Left lung (tissue), 10 donors: ENCODE data around the gene CREB3L2. TPM values are rescaled to one million over a fixed set of nuclear protein-coding genes. Genes with fewer than 3 reads are reported as not detected.

Source experiments
- ATAC-seq: fragments of 200-7000 bp; cut with Tn5 transposase; one replicate; pipeline ENCODE4 v1.9.1; 2020; ENCODE audit warnings: moderate library complexity
- DNase-seq, 4 donors: peaks; one replicate each; pipeline ENCODE4 v3.0.0-alpha.2; 2013 to 2020
- H3K27ac ChIP-seq, 2 donors: fragments of 200-600 bp; sonication (generic) in 1 of 2; one replicate each; pipeline versions ENCODE4 v1.5.0 to v1.8.0; 2020 to 2021
- H3K27me3 ChIP-seq, 2 donors: fragments of 200-600 bp; sonication (generic) in 1 of 2; one replicate each; pipeline versions ENCODE4 v1.5.0 to v1.8.0; 2020 to 2021
- H3K36me3 ChIP-seq, 2 donors: fragments of 200-600 bp; sonication (generic) in 1 of 2; one replicate each; pipeline versions ENCODE4 v1.5.0 to v1.8.0; 2020 to 2021
- H3K4me1 ChIP-seq, 2 donors: fragments of 200-600 bp; one replicate each; pipeline ENCODE4 v1.8.0; 2021
- H3K4me3 ChIP-seq, 2 donors: fragments of 200-600 bp; sonication (generic) in 1 of 2; one replicate each; pipeline versions ENCODE4 v1.5.0 to v1.8.0; 2020 to 2021; ENCODE audit warnings: mild to moderate bottlenecking in 1 of 2
- H3K9me3 ChIP-seq, 2 donors: fragments of 200-600 bp; sonication (generic) in 1 of 2; one replicate each; pipeline versions ENCODE4 v1.5.0 to v1.8.0; 2020 to 2021
- intact Hi-C, 2 donors: fragments of 100-400 bp; cut with DNase I; formaldehyde crosslinking; loops; one replicate each; pipeline versions ENCODE4 v1.11.2 to v1.14.2; 2022
- polyA plus RNA-seq, 6 donors: library from polyadenylated mRNA; unstranded; fragments of 120-200 nt; gene quantifications; one replicate each; pipeline ENCODE4 v1.2.1, GENCODE V29; 2013; ENCODE audit not compliant: insufficient read length in 6 of 6
- total RNA-seq, 2 donors: library from RNA; stranded (reverse); fragmentation: NEBNext Ultra II Directional; extraction: Animal tissue kit (Norgen Biotek cat#: 25700); gene quantifications; one replicate each; pipeline ENCODE4 v1.2.1, GENCODE V29; 2021
- TF ChIP-seq, protein P1 (sequence below), 2 donors: fragments of 200-600 bp; sonication (generic) in 1 of 2; IDR thresholded peaks; one replicate each; pipeline versions ENCODE4 v1.5.0 to v1.8.0; 2021; ENCODE audit warnings: antibody characterized with exemption in 2 of 2
- donor health status: DM: no; HTN: yes; CAD: no.
- donor health status: DM: no; HTN: no; CAD: no.

CREB3L2 gene
- total and polyA plus RNA-seq, 8 donors, result 49.9 to 62.7 (median 58.9) TPM

GRCh38 chr7:137940218-137940617 lies 61.7 kb downstream of the CREB3L2 start:
- Histone ChIP-seq H3K36me3 (no peaks in the 10 kb centered on the region), H3K27ac (no peak overlapping the region), H3K27me3 (no peaks in the 10 kb centered on the region), H3K4me1 (peaks cover 34 to 37% of the 10 kb centered on the region in 2 donors), H3K9me3 (no peaks in the 10 kb centered on the region), H3K4me3 (no peak overlapping the region)
- TF ChIP-seq, protein P1, sequence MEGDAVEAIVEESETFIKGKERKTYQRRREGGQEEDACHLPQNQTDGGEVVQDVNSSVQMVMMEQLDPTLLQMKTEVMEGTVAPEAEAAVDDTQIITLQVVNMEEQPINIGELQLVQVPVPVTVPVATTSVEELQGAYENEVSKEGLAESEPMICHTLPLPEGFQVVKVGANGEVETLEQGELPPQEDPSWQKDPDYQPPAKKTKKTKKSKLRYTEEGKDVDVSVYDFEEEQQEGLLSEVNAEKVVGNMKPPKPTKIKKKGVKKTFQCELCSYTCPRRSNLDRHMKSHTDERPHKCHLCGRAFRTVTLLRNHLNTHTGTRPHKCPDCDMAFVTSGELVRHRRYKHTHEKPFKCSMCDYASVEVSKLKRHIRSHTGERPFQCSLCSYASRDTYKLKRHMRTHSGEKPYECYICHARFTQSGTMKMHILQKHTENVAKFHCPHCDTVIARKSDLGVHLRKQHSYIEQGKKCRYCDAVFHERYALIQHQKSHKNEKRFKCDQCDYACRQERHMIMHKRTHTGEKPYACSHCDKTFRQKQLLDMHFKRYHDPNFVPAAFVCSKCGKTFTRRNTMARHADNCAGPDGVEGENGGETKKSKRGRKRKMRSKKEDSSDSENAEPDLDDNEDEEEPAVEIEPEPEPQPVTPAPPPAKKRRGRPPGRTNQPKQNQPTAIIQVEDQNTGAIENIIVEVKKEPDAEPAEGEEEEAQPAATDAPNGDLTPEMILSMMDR (IDR thresholded peaks at IDR 0.05), result no peak
- ATAC-seq (no peak), DNase-seq (no peak)
- intact Hi-C loops, result no loop called here

- no peak overlapping the region for H3K4me3 ChIP-seq
- intact Hi-C loops, result no loop called here
- no peaks in the 10 kb centered on the region for H3K36me3 ChIP-seq
- DNase-seq (no peak), ATAC-seq (peak; percentile 64)
- H3K9me3 ChIP-seq, result no peaks in the 10 kb centered on the region
- TF ChIP-seq, protein P1 (IDR thresholded peaks at IDR 0.05), result no peak
- no peaks in the 10 kb centered on the region for H3K27me3 ChIP-seq
- H3K27ac ChIP-seq, result peak overlapping the region; percentile 41 to 77
- peaks cover 35 to 54% of the 10 kb centered on the region in 2 donors for H3K4me1 ChIP-seq
Measured at GRCh38 chr7:137937202-137937560, 64.7 kb downstream of the CREB3L2 start.

DNA sequence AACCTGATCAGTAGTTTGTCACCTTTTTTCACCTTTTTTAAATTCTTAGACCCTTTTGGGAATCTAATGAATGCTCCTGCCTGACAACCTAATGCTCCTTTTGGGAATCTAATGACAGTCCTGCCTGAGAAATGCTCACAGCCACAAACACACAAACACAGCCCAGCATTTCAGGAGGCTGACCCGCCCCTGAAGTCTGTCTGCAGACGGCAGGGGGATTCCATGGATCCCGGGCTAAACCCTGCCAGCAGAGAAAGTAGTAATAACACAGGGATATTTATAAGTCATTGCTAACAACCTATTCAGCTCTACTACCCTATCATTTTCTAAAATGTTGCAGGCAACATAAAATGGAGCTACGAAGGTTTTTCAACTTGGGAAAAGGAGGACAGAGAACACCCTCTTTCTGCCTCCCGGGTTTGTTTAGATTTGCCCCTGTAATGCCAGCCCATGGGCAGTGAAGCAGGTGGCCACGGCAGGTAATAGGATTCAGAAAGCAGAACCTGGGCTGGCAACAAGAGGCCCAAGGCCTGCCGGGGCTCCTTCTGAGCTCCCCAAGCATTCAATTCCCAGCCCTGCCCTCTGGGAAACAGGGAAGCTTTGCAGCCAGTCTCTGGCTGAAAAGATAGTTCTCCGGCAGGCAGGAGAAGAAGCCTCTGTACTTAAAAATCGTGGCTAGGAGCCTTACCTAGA lies 65.2 kb downstream of the CREB3L2 start:
- Histone ChIP-seq H3K27me3 (no peaks in the 10 kb centered on the region), H3K36me3 (no peaks in the 10 kb centered on the region), H3K4me3 (no peak overlapping the region), H3K9me3 (no peaks in the 10 kb centered on the region), H3K4me1 (peaks cover 38 to 58% of the 10 kb centered on the region in 2 donors), H3K27ac (peak overlapping the region; percentile 41 to 77)
- no peak for ATAC-seq
- TF ChIP-seq, protein P1 (IDR thresholded peaks at IDR 0.05), result no peak
- intact Hi-C loops, result no loop called here
- no peak for DNase-seq

DNA sequence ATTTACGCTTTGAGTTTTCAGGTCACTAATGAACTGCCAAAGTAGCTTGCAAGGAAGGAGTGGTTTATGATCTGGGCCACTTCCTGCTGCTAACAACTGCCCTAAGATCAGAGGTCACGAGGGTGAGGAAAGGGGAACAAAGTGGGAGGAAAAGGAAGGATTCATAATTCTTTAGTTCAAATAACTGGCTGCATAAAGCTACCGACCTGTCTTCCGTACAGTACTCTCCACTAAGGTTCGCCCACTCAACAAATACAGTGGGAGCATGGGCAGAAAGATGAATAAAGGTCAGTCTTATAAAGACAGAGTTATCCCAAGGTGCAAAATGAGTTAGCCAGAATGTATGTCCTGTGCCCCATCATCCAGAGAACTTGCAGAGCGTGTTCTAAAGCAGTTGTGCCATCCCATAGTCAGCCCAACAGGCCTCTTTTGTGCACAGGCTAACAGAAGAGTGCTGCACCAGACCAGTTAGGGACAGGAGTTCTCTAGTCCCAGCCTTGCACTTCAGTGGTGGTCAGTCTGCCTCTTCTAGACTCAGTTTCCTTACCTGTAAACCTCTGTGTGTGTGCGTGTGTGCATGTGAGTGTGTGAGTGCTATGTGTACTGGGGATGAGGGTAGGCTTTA lies 65.9 kb downstream of the CREB3L2 start:
- H3K9me3 ChIP-seq, result no peaks in the 10 kb centered on the region
- intact Hi-C loops, result no loop called here
- peak; percentile 31 for ATAC-seq
- TF ChIP-seq, protein P1 (IDR thresholded peaks at IDR 0.05), result no peak
- peak overlapping the region in 1 of 2 donors; percentile 33 for H3K4me3 ChIP-seq
- H3K27me3 ChIP-seq, result no peaks in the 10 kb centered on the region
- no peaks in the 10 kb centered on the region for H3K36me3 ChIP-seq
- H3K4me1 ChIP-seq, result peaks cover 39 to 62% of the 10 kb centered on the region in 2 donors
- H3K27ac ChIP-seq, result peak overlapping the region; percentile 45 to 77
- peak in 1 of 4 donors; percentile 54 for DNase-seq
